ENCODE measurements around the gene MYBPC1. TPM values are rescaled to one million over a fixed set of nuclear protein-coding genes. Genes with fewer than 3 reads are reported as not detected.
A peak's percentile ranks its signal among the peaks of the same experiment; 100 is the strongest.
"Not testable (repeated sequence)": the region's sequence is repeated elsewhere in the genome, so short reads cannot be mapped to it uniquely, and the experiment has no call there.

Gene MYBPC1
- total RNA-seq, 1 experiment from 2014 or later: 0.70 TPM

- Mint-ChIP-seq H3K27ac (ENCODE audit: low read depth, unreplicated experiment) (no peak overlapping the region), H3K36me3 (ENCODE audit: insufficient read depth, unreplicated experiment) (no peaks in the 10 kb centered on the region), H3K4me3 (ENCODE audit: unreplicated experiment) (no peak overlapping the region), H3K4me1 (ENCODE audit: insufficient read depth, unreplicated experiment) (no peaks in the 10 kb centered on the region), H3K27me3 (ENCODE audit: insufficient read depth, unreplicated experiment) (peaks cover 14% of the 10 kb centered on the region), H3K9me3 (ENCODE audit: unreplicated experiment) (no peaks in the 10 kb centered on the region)
- DNase-seq (ENCODE audit: unreplicated experiment): no peak
- POLR2A ChIA-PET: no interaction called here
- CTCF ChIA-PET: interaction anchor here (0.6 kb wide), 2 partner anchors 229 to 246 kb away, joined by 4 read pairs; partner anchors contain the start of gene ARL1
- BruUV-seq (replicated peaks): no TSS peak
- TF ChIP-seq CTCF (IDR thresholded peaks at IDR 0.05; ENCODE audit: unreplicated experiment): no peak
- intact Hi-C loops (cut with micrococcal nuclease): no loop called here
These were observed 58.7 kb downstream of the MYBPC1 start for GRCh38 chr12:101653503-101653902.

GRCh38 chr12:101654442-101654841 is 59.7 kb downstream of the MYBPC1 start:
- CTCF ChIA-PET: interaction anchor here (0.6 to 1.2 kb wide), 3 partner anchors 33 to 863 kb away, joined by 3 read pairs; no protein-coding TSS in a partner anchor
- Mint-ChIP-seq H3K36me3 (ENCODE audit: insufficient read depth, unreplicated experiment) (no peaks in the 10 kb centered on the region), H3K9me3 (ENCODE audit: unreplicated experiment) (no peaks in the 10 kb centered on the region), H3K27me3 (ENCODE audit: insufficient read depth, unreplicated experiment) (peaks cover 14% of the 10 kb centered on the region), H3K4me3 (ENCODE audit: unreplicated experiment) (no peak overlapping the region), H3K4me1 (ENCODE audit: insufficient read depth, unreplicated experiment) (no peaks in the 10 kb centered on the region), H3K27ac (ENCODE audit: low read depth, unreplicated experiment) (no peak overlapping the region)
- no TSS peak for BruUV-seq (replicated peaks)
- no peak for TF ChIP-seq CTCF (IDR thresholded peaks at IDR 0.05; ENCODE audit: unreplicated experiment)
- no peak for DNase-seq (ENCODE audit: unreplicated experiment)
- POLR2A ChIA-PET: no interaction called here
- intact Hi-C loops (cut with micrococcal nuclease): no loop called here

GRCh38 chr12:101655393-101655792 is 60.6 kb downstream of the MYBPC1 start:
- Mint-ChIP-seq H3K27me3 (ENCODE audit: insufficient read depth, unreplicated experiment) (peaks cover 14% of the 10 kb centered on the region), H3K9me3 (ENCODE audit: unreplicated experiment) (no peaks in the 10 kb centered on the region), H3K27ac (ENCODE audit: low read depth, unreplicated experiment) (no peak overlapping the region), H3K4me3 (ENCODE audit: unreplicated experiment) (no peak overlapping the region), H3K36me3 (ENCODE audit: insufficient read depth, unreplicated experiment) (no peaks in the 10 kb centered on the region), H3K4me1 (ENCODE audit: insufficient read depth, unreplicated experiment) (no peaks in the 10 kb centered on the region)
- peak; percentile 6 for DNase-seq (ENCODE audit: unreplicated experiment)
- ChIA-PET POLR2A (interaction anchor here (1.0 kb wide), 1 partner anchor 19 kb away, joined by 3 read pairs; no protein-coding TSS in a partner anchor), CTCF (interaction anchor here (1.2 kb wide), 1 partner anchor 34 kb away, joined by 3 read pairs; no protein-coding TSS in a partner anchor)
- no TSS peak for BruUV-seq (replicated peaks)
- no peak for TF ChIP-seq CTCF (IDR thresholded peaks at IDR 0.05; ENCODE audit: unreplicated experiment)
- intact Hi-C loops (cut with micrococcal nuclease): no loop called here

- H3K9me3 Mint-ChIP-seq (ENCODE audit: unreplicated experiment); DNase-seq (ENCODE audit: unreplicated experiment); POLR2A ChIA-PET; BruUV-seq (replicated peaks); H3K36me3 Mint-ChIP-seq (ENCODE audit: insufficient read depth, unreplicated experiment); CTCF ChIA-PET; H3K27me3 Mint-ChIP-seq (ENCODE audit: insufficient read depth, unreplicated experiment); intact Hi-C loops (cut with micrococcal nuclease); H3K4me1 Mint-ChIP-seq (ENCODE audit: insufficient read depth, unreplicated experiment); H3K4me3 Mint-ChIP-seq (ENCODE audit: unreplicated experiment); H3K27ac Mint-ChIP-seq (ENCODE audit: low read depth, unreplicated experiment): not testable (repeated sequence)
These were observed 65.9 kb downstream of the MYBPC1 start for GRCh38 chr12:101660662-101661061.

GRCh38 chr12:101663298-101663697 is 68.5 kb downstream of the MYBPC1 start:
- peaks cover 6% of the 10 kb centered on the region for H3K4me1 Mint-ChIP-seq (ENCODE audit: insufficient read depth, unreplicated experiment)
- intact Hi-C loops (cut with micrococcal nuclease): no loop called here

More at GRCh38 chr12:101663298-101663697, 68.5 kb downstream of the MYBPC1 start:
- peaks cover 20% of the 10 kb centered on the region for H3K27me3 Mint-ChIP-seq (ENCODE audit: insufficient read depth, unreplicated experiment)
- no peak for TF ChIP-seq CTCF (IDR thresholded peaks at IDR 0.05; ENCODE audit: unreplicated experiment)
- H3K36me3 Mint-ChIP-seq (ENCODE audit: insufficient read depth, unreplicated experiment): peaks cover 6% of the 10 kb centered on the region
- H3K9me3 Mint-ChIP-seq (ENCODE audit: unreplicated experiment): no peaks in the 10 kb centered on the region
- no peak overlapping the region for H3K4me3 Mint-ChIP-seq (ENCODE audit: unreplicated experiment)
- no peak for DNase-seq (ENCODE audit: unreplicated experiment)
- no TSS peak for BruUV-seq (replicated peaks)
- H3K27ac Mint-ChIP-seq (ENCODE audit: low read depth, unreplicated experiment): no peak overlapping the region
- ChIA-PET CTCF (interaction anchor here (1.4 kb wide), 1 partner anchor 18 kb away, joined by 4 read pairs; no protein-coding TSS in a partner anchor), POLR2A (no interaction called here)

Measured in MCF 10A (cell line).